Parathyroid adenoma (tissue), 2 donors: Measurements from ENCODE around the gene PDE6H.

Source experiments
- H2AFZ ChIP-seq: fragments of 300-600 bp; sonication (generic); one replicate; pipeline ENCODE4 v1.7.0; 2017; ENCODE audit warnings: antibody characterized with exemption, mild to moderate bottlenecking
- H3K27ac ChIP-seq: fragments of 300-600 bp; sonication (generic); one replicate; pipeline ENCODE4 v1.7.0; 2017
- H3K27me3 ChIP-seq: fragments of 300-600 bp; sonication (generic); one replicate; pipeline ENCODE4 v1.7.0; 2017; ENCODE audit warnings: low read length; ENCODE audit not compliant: control insufficient read depth, insufficient read depth
- H3K36me3 ChIP-seq: fragments of 300-600 bp; sonication (generic); one replicate; pipeline ENCODE4 v1.7.0; 2017; ENCODE audit warnings: low read length; ENCODE audit not compliant: control insufficient read depth, insufficient read depth
- H3K4me1 ChIP-seq: fragments of 300-600 bp; sonication (generic); one replicate; pipeline ENCODE4 v1.7.0; 2017; ENCODE audit warnings: control low read depth
- H3K4me2 ChIP-seq: fragments of 300-600 bp; sonication (generic); one replicate; pipeline ENCODE4 v1.7.0; 2017; ENCODE audit warnings: low read length
- H3K4me3 ChIP-seq: fragments of 300-600 bp; sonication (generic); one replicate; pipeline ENCODE4 v1.7.0; 2017; ENCODE audit warnings: low read depth, low read length
- H3K79me2 ChIP-seq: fragments of 300-600 bp; sonication (generic); one replicate; pipeline ENCODE4 v1.7.0; 2017; ENCODE audit warnings: control low read depth
- H3K9ac ChIP-seq: fragments of 300-600 bp; sonication (generic); one replicate; pipeline ENCODE4 v1.7.0; 2017; ENCODE audit warnings: mild to moderate bottlenecking
- H3K9me3 ChIP-seq: fragments of 300-600 bp; sonication (generic); one replicate; pipeline ENCODE4 v1.7.0; 2017; ENCODE audit warnings: low read length; ENCODE audit not compliant: control insufficient read depth
- CTCF ChIP-seq: fragments of 300-600 bp; sonication (generic); IDR thresholded peaks from one replicate; pipeline ENCODE4 v1.7.0; 2017; ENCODE audit warnings: antibody characterized with exemption, mild to moderate bottlenecking
- donor health status: primary hyperparathyroidism.

The PDE6H gene

GRCh38 chr12:15001733-15002382 lies 29.0 kb downstream of the PDE6H start:
- no peak for TF ChIP-seq CTCF
- H3K4me3 ChIP-seq = no peak overlapping the region
- H3K27ac ChIP-seq = no peak overlapping the region
- H3K27me3 ChIP-seq = no peaks in the 10 kb centered on the region
- H3K79me2 ChIP-seq = no peaks in the 10 kb centered on the region
- H3K4me1 ChIP-seq = no peaks in the 10 kb centered on the region
- H3K36me3 ChIP-seq = no peaks in the 10 kb centered on the region
- no peaks in the 10 kb centered on the region for H3K9me3 ChIP-seq
- H2AFZ ChIP-seq = peak overlapping the region; percentile 35
- H3K9ac ChIP-seq = no peak overlapping the region
- no peak overlapping the region for H3K4me2 ChIP-seq

- Histone ChIP-seq H3K27ac (no peak overlapping the region), H3K4me3 (no peak overlapping the region), H3K9me3 (no peaks in the 10 kb centered on the region), H3K4me1 (no peaks in the 10 kb centered on the region), H2AFZ (no peak overlapping the region), H3K9ac (no peak overlapping the region), H3K36me3 (no peaks in the 10 kb centered on the region), H3K4me2 (no peak overlapping the region), H3K27me3 (no peaks in the 10 kb centered on the region), H3K79me2 (no peaks in the 10 kb centered on the region)
- no peak for TF ChIP-seq CTCF
Observed at GRCh38 chr12:15004421-15004820, 31.6 kb downstream of the PDE6H start.

GRCh38 chr12:15005064-15005463 lies 32.2 kb downstream of the PDE6H start:
- Histone ChIP-seq H3K27ac (no peak overlapping the region), H3K36me3 (no peaks in the 10 kb centered on the region), H2AFZ (no peak overlapping the region), H3K27me3 (no peaks in the 10 kb centered on the region), H3K4me2 (no peak overlapping the region), H3K9me3 (no peaks in the 10 kb centered on the region), H3K9ac (no peak overlapping the region), H3K4me1 (no peaks in the 10 kb centered on the region), H3K4me3 (no peak overlapping the region), H3K79me2 (no peaks in the 10 kb centered on the region)
- TF ChIP-seq CTCF = no peak

- no peak overlapping the region for H3K27ac ChIP-seq
- TF ChIP-seq CTCF = no peak
Observed at GRCh38 chr12:15007551-15007950, 34.7 kb downstream of the PDE6H start.

GRCh38 chr12:15011162-15011561 lies 38.3 kb downstream of the PDE6H start:
- no peaks in the 10 kb centered on the region for H3K36me3 ChIP-seq
- no peak overlapping the region for H3K27ac ChIP-seq
- H3K4me3 ChIP-seq = no peak overlapping the region
- H3K4me1 ChIP-seq = no peaks in the 10 kb centered on the region
- H3K79me2 ChIP-seq = no peaks in the 10 kb centered on the region
- H3K27me3 ChIP-seq = no peaks in the 10 kb centered on the region
- TF ChIP-seq CTCF = no peak
- no peak overlapping the region for H3K9ac ChIP-seq
- no peaks in the 10 kb centered on the region for H3K9me3 ChIP-seq
- no peak overlapping the region for H3K4me2 ChIP-seq
- H2AFZ ChIP-seq = no peak overlapping the region

More at GRCh38 chr12:15007551-15007950, 34.7 kb downstream of the PDE6H start:
- no peak overlapping the region for H2AFZ ChIP-seq
- no peak overlapping the region for H3K4me2 ChIP-seq
- H3K36me3 ChIP-seq = no peaks in the 10 kb centered on the region
- no peak overlapping the region for H3K4me3 ChIP-seq
- H3K4me1 ChIP-seq = no peaks in the 10 kb centered on the region
- H3K9me3 ChIP-seq = no peaks in the 10 kb centered on the region
- H3K27me3 ChIP-seq = no peaks in the 10 kb centered on the region
- H3K9ac ChIP-seq = no peak overlapping the region
- H3K79me2 ChIP-seq = no peaks in the 10 kb centered on the region
